GM15510 (cell line): ENCODE measurements around the gene ITIH4.

ENCODE experiments used
- POLR2A ChIP-seq: IDR thresholded peaks from 3 replicates; pipeline ENCODE4 v1.6.1; 2011; ENCODE audit warnings: borderline replicate concordance; ENCODE audit not compliant: insufficient read length; ENCODE audit errors: extremely low read depth

ITIH4 gene

GRCh38 chr3:52839892-52840545, 9.5 kb upstream of the ITIH4 start:
- no peak for TF ChIP-seq POLR2A

DNA sequence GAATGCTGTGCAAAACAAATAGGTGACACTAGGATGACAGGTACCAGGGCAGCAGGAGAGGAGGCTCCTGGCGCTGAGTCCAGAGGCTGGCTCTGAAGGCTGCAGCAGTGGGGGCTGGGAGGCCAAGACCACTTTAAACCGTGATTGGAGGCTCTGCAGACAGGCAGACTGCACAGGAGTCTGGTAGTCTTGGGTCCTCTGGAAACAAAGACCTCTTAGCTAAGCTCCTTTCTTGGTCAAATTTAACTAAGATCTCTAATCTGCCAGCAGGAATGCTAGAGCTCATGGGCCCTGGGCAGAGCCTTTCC, 8.8 kb upstream of the ITIH4 start:
- TF ChIP-seq POLR2A, result no peak

DNA sequence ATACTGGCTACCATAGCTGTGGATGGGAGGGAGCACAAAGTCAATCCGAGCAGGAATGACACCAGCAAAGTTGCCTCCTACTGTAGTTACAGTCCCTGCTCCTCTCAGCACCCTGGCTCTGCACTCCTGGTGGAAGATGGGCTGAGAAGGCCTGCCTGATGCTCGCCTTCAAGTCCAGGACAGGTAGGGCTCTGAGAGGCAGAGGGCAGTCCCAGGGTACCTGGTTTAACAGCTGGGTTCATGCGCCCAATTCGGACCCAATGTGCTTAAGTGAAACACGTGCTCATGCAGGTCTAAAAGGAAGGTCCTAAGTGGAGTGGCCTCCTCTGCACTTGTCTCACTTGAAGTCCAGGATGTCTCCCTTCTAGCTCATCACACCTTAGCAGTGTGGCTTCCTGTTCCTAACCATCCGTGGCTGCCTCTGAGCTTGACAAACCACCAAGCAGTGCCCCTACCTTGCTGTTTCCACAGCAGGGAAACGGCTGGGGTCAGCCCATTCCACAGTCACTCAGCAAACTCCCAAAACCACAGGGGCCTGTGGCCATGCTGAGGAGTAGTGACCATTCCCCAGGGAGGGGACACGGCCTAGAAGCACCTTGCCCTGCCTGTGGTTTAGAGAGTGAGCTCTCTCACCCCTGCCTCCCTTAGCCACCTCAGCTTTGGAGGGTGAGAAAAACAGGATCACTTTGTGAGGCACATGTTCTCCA, 8.2 kb upstream of the ITIH4 start:
- TF ChIP-seq POLR2A, result no peak

- TF ChIP-seq POLR2A, result no peak
Observed at GRCh38 chr3:52836986-52837385, 6.5 kb upstream of the ITIH4 start.

DNA sequence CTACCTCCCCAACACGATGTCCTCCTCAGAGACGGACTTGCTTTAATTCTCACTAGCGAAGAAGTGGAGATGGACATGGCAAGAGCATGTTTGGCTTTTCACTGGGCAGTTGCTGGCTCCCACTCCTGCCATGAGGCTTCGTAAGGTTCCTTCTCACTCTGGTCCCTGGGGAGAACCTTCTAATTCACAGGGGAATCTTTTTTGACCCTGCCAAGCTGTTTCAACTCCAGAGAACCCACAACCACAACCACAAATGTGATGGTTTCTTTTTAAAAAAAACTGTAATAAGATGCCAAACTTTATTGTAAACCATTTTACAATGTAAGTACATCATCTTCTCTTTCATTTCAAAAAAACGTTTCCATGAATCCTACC, 6.0 kb upstream of the ITIH4 start:
- TF ChIP-seq POLR2A, result no peak

DNA sequence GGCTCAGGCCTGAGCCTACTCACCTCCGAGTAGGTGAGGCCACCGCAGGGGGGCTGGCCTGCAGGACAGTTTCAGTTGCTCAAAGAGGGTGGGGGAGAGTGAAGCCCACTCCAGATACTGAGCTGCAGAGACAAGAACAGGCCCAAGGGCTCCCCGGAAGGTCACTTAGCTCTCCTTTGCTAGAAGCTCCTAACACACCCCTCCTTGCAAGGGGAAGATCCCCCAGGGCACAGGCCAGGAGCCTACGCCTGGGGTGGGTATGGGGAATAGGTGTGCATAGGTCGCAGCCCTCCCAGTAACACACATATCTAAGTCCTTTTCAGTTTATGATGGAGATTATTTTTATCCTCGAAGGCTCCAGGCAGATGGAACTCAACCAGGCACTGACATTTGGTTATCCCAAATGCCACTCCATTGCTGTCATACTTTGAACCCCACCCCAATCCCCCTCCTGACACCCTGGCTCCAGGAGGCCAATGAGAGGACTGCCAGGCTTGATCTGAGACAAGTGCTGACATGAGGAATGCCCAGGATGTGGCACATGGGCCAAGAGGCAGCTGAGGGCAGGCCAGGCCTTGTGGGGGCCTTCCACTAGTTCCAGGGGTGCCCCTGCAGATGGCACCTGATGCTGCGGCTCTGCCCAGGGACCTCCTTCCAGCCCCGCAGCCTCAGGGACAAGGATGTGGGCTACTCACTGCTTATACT, 5.4 kb upstream of the ITIH4 start:
- no peak for TF ChIP-seq POLR2A

DNA sequence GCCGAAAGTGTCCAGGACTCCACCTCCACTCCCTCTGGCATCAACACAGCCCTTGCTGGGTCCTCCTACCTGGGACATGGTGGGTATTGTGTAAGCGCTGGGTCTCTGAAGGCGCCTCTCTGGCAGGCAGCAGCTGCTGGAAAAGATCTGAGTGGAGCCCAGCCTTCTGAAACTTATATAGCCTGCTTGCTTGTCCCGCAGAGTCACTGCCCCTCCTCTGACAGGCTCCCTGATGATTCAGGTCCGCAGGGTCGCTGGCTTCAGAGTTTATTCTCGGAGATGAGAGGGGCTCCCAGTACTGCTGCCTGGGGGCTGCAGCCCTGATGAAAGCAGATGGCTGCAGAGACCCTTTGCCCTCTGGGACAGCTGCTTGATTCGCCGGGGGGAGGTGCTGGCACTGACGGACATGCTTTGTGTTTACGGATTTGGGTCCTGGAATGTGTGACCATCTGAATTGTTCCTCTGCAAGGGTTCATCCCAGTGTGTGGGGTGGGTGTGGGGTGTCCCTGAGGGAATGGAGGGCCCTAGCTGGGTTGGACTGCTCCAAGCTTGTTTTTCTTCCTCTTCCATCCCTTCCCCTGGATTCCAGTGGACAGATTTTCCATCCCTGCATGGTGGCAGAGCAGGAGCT, 4.5 kb upstream of the ITIH4 start, which contains the start of gene MUSTN1:
TSS of gene MUSTN1 (minus strand) at position 149 of the 631 bp plus-strand sequence. CDS start at position 78, 71 bp downstream.
- TF ChIP-seq POLR2A, result no peak

DNA sequence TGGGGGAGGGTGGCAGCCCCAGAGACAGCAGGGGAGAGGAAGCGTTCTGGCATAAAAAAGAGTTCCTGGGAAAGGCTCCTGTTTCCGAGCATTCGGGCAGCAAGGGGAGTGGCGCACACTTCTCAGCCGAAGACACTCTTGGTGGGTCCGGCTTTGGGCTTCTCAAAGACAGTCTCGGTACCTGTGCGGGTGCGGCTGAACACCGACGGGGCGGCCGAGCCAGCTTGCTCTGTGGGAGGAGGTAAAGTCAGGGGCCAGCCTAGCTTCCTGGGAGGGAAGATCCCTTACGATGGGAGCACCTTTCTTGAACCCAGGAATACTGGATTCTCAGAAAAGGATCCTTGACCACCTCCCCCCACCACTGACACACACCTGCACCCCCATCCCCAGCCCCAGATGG, 2.7 kb upstream of the ITIH4 start:
- no peak for TF ChIP-seq POLR2A

GRCh38 chr3:52831500-52832301, 1.2 kb upstream of the ITIH4 start:
- no peak for TF ChIP-seq POLR2A

DNA sequence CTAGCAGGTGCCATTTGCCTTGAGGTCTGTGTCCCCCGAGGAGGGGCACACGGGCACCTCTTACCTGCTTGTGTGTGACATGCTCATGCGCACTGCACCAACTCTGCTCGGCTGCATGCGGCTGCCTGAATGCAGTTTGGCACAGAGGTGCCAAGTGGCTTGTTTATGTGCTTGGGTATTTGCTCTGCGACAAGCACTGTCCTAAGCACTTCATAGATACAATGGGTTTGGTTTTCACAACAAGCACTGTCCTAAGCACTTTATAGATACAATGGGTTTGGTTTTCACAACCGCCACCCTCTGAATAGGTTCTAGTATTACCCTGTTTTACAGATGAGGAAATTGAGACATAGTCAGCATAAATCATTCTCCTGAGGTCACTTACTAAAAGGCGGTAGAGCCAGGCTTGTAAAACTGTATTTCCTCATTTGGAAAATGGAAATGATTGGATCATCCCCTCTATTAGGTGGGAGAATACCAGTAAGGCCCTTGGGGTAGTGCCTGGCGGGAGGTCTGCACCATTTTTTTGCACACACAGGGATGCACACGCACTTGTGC, 487 bp downstream of the ITIH4 start:
- no peak for TF ChIP-seq POLR2A

- TF ChIP-seq POLR2A, result no peak
Observed at GRCh38 chr3:52829482-52829881, 990 bp downstream of the ITIH4 start.

GRCh38 chr3:52827866-52828376, 2.6 kb downstream of the ITIH4 start:
- no peak for TF ChIP-seq POLR2A

- TF ChIP-seq POLR2A, result no peak
Observed at GRCh38 chr3:52827441-52827840, 3.0 kb downstream of the ITIH4 start.

DNA sequence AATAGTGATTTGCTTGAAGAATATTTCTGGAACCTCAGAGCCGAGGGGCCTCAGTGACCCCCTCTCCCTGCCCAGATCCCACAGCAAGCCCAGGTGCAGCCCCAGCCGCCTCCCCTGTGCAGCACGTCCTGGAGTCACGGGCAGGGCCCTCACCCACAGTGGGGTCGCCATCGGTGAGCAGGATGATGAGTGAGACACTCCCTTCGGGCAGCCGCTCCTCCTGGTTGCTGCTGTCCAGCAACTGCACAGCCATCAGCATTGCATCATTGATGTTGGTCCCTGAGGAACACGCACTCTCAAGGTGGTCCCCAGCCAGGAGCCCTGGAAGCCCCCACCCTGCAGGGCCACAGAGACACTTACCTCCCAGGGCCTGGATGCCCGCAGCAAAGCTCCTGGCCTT, 6.4 kb downstream of the ITIH4 start:
- no peak for TF ChIP-seq POLR2A
